HG02571 (cell line): ENCODE measurements around the gene ZNF780B.

Experiments used
- ATAC-seq: cut with Tn5 transposase; IDR thresholded peaks from one replicate; pipeline ENCODE4 v1.9.1; 2021; ENCODE audit warnings: mild to moderate bottlenecking, moderate library complexity; ENCODE audit not compliant: unreplicated experiment

The ZNF780B gene

DNA sequence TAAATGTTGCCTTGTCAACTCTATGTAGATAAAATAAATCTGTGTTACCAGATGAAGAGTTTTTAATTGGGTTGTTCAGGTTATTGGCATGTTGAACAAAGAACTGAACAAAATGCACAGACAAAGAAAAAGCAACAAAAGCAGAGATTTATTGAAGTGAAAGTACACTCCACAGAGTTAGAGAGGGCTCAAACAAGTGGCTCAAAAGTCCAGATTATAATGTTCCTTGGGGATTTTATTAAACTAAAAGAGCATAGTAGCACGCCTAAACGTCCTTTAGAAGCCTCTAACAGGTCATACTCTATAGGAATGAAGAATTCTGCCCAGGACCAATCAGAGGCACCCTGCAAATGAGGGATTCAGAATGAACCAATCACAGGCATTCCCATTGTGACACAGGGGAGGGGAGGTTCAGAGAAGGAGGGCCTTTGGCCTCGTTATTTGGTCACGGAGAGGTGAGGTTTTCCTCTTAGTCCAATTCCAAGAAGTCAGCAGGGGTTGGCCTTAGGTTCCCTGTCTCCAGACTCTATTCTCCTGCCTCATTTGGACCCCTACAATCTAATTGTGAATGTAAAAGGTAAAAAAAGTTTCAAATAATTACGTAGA, 72.2 kb downstream of the ZNF780B start:
- ATAC-seq, result no peak

DNA sequence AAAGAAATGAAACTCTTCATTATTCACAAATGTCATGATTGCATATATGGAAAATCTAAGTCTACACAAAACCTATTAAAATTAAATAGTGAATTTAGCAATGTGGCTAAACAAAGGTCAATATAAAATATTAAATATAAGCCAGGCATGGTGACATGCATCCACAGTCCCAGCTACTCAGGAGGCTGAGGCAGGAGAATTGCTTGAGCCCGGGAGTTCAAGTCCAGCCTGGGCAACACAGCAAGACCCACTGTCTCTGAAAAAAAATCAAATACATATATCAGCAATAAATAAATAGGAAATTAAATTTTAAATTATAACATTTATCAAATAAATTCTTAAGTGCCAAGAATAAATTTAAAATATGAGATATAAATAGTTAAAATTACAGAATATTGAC, 73.1 kb downstream of the ZNF780B start:
- ATAC-seq, result no peak
